Coronary artery (tissue), 2 donors: Measurements from ENCODE around the gene TIMM10B.

Experiments used
- DNase-seq: peaks from one replicate; pipeline ENCODE4 v3.0.0-alpha.2; 2017; ENCODE audit warnings: low spot score
- H3K27ac ChIP-seq, 2 donors: fragments of 200-600 bp; sonication (generic); one replicate each; pipeline ENCODE4 v1.5.1; 2016 to 2019
- H3K4me3 ChIP-seq: fragments of 200-600 bp; sonication (generic); 2 replicates; pipeline ENCODE4 v1.5.1; 2016; ENCODE audit warnings: mild to moderate bottlenecking, moderate library complexity
- CTCF ChIP-seq: fragments of 200-600 bp; sonication (generic); IDR thresholded peaks from one replicate; pipeline ENCODE4 v1.5.1; 2019; ENCODE audit warnings: antibody characterized with exemption

The TIMM10B gene

DNA sequence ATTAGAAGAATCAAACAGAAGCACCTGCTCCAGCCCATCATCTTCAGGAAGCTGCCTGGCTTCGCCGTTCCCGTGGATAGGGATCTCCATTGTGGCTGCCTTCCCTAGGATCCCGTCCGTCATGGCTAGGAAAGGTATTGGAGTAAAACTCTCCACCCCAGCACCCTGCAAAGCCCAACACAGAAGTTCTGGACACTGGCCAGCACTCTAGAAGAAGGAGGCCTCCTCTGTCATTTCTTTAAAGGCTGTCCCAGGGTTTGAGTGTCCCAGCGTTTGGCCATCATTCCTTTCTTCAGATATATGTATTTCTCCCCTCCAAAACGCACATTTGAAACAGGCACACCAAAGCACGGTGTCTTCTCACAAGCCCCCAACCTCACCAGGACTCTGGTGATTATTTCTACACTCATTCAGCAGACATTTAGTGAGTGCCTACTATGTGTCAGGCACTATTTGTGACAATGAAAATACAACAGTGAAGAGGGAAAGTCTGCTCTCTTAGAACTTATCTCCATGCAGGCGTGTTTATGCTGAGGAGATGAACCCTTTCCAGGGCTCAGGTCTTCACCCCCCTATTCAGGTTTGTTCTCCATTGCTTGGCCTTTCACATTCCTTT is 894 bp upstream of the TIMM10B start:
- Histone ChIP-seq H3K27ac (peak overlapping the region; percentile 84 to 95), H3K4me3 (peak overlapping the region; percentile 90)
- DNase-seq, result no peak
- TF ChIP-seq CTCF, result no peak

DNA sequence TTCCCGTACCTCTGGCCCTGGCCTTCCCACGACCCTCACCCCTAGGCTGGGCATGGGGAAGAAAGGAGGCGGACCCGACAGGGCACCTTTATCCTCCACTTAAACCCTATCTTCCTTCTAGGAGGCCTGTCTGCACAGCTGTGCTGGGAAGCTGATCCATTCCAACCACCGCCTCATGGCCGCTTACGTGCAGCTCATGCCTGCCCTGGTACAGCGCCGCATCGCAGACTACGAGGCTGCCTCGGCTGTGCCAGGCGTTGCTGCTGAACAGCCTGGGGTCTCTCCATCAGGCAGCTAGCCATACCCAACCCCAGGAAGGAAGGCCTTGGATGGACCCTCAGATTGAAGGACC is 599 bp downstream of the TIMM10B start:
- TF ChIP-seq CTCF, result no peak
- DNase-seq, result no peak
- peak overlapping the region; percentile 90 for H3K4me3 ChIP-seq
- H3K27ac ChIP-seq, result peak overlapping the region; percentile 84 to 95

DNA sequence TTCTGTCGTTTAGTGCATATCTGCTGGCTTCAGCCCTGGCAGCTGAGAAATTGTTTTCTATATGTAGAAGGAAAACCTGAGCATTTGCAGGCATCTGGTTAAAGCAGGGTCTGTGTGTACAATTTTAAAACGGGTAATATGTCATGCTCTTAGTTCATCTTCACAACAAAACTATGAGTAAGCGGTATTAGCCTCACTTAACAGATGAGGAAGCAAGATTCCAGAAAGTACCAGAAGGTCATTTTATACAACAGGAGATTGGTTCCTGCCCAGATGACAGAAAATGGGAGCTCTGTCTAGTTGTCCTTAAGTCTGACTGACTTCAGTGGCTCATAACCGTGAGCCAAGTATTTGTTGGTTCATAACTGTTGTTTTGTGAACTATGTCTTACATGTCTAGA is 1.1 kb downstream of the TIMM10B start:
- peak overlapping the region; percentile 90 for H3K4me3 ChIP-seq
- TF ChIP-seq CTCF, result no peak
- no peak for DNase-seq
- peak overlapping the region; percentile 84 to 95 for H3K27ac ChIP-seq

GRCh38 chr11:6483015-6483414 is 1.7 kb downstream of the TIMM10B start:
- H3K27ac ChIP-seq, result no peak overlapping the region
- TF ChIP-seq CTCF, result no peak
- H3K4me3 ChIP-seq, result no peak overlapping the region

DNA sequence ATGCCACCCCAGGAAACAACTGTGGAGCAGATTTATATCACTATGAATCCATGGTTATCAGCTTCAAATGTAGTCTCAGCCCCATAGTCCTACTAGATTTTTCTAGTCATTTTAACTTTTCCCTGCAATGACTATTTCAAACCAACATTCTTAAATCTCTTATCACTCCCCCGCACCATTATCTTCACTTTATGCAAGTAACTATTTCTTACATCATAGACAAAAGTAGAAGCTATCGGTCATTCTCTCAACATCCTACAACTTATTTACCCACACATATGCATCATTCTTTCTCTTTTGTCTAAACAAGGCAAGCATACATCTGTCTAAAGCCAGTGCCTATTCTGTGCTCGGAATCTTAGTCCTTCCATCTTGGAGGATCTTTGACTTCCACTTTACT is 4.4 kb downstream of the TIMM10B start:
- Histone ChIP-seq H3K4me3 (no peak overlapping the region), H3K27ac (no peak overlapping the region)
- TF ChIP-seq CTCF, result no peak
- DNase-seq, result no peak

More at GRCh38 chr11:6483015-6483414, 1.7 kb downstream of the TIMM10B start:
- no peak for DNase-seq

- TF ChIP-seq CTCF, result no peak
- Histone ChIP-seq H3K4me3 (no peak overlapping the region), H3K27ac (no peak overlapping the region)
- DNase-seq, result no peak
Observed at GRCh38 chr11:6486256-6486655, 5.0 kb downstream of the TIMM10B start.

DNA sequence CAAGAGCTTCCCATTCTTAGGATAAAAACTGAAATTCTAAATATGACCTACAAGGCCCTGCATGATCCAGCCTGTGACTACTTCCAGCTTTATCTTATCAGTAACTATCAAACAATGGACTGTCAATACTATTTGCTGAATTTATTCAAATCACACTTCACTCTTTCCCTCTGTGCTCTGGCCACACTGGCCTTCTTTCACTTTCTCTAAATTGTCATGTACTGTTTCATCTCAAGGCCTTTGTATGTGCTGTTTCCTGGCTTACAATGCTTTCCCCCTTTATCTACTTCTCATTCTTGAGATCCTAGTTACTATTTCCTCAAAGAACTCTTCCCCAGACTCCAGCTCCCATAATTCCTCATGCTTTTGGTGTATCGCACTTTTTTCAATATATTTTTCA is 5.6 kb downstream of the TIMM10B start:
- Histone ChIP-seq H3K27ac (no peak overlapping the region), H3K4me3 (no peak overlapping the region)
- no peak for DNase-seq
- no peak for TF ChIP-seq CTCF
